M059J (cell line): ENCODE measurements around the gene BLTP3A. TPM values are rescaled to one million over a fixed set of nuclear protein-coding genes. Genes with fewer than 3 reads are reported as not detected.
"Not testable (repeated sequence)": the region's sequence is repeated elsewhere in the genome, so short reads cannot be mapped to it uniquely, and the experiment has no call there.

ENCODE experiments used
- DNase-seq: peaks from one replicate; pipeline ENCODE4 v3.0.0-alpha.2; 2012; ENCODE audit warnings: low read depth
- total RNA-seq: library from RNA; depleted of rRNA; stranded (reverse); fragments of >200 nt; shearing (Covaris generic); gene quantifications from 2 replicates; pipeline ENCODE4 v1.2.3, GENCODE V29; 2014

Gene BLTP3A
- total RNA-seq, 1 experiment from 2014 or later, result 9.3 TPM

GRCh38 chr6:34788111-34788510, 3.8 kb upstream of the BLTP3A start:
- DNase-seq, result no peak

- DNase-seq, result peak; percentile 48
These were observed 651 bp upstream of the BLTP3A start for GRCh38 chr6:34791164-34791700.

- peak; percentile 65 for DNase-seq
These were observed 970 bp downstream of the BLTP3A start for GRCh38 chr6:34792605-34793500.

GRCh38 chr6:34793877-34794276, 2.0 kb downstream of the BLTP3A start:
- no peak for DNase-seq

- DNase-seq, result peak; percentile 63
These were observed 4.0 kb downstream of the BLTP3A start for GRCh38 chr6:34795836-34796425.

GRCh38 chr6:34798057-34798456, 6.2 kb downstream of the BLTP3A start:
- DNase-seq, result no peak

- no peak for DNase-seq
These were observed 7.7 kb downstream of the BLTP3A start for GRCh38 chr6:34799547-34799946.

GRCh38 chr6:34804543-34804942, 12.7 kb downstream of the BLTP3A start:
- no peak for DNase-seq

GRCh38 chr6:34805074-34805473, 13.2 kb downstream of the BLTP3A start:
- DNase-seq, result not testable (repeated sequence)

- peak; percentile 70 for DNase-seq
These were observed 15.0 kb downstream of the BLTP3A start for GRCh38 chr6:34806738-34807453.

- not testable (repeated sequence) for DNase-seq
These were observed 16.6 kb downstream of the BLTP3A start for GRCh38 chr6:34808473-34808872.

GRCh38 chr6:34809419-34809818, 17.5 kb downstream of the BLTP3A start:
- DNase-seq, result not testable (repeated sequence)

- peak; percentile 48 for DNase-seq
These were observed 18.4 kb downstream of the BLTP3A start for GRCh38 chr6:34810017-34810882.

- peak; percentile 58 for DNase-seq
These were observed 19.2 kb downstream of the BLTP3A start for GRCh38 chr6:34810936-34811632.

- no peak for DNase-seq
These were observed 21.3 kb downstream of the BLTP3A start for GRCh38 chr6:34813028-34813713.

GRCh38 chr6:34816635-34817301, 24.9 kb downstream of the BLTP3A start:
- no peak for DNase-seq

- peak; percentile 15 for DNase-seq
These were observed 25.6 kb downstream of the BLTP3A start for GRCh38 chr6:34817446-34817845.

GRCh38 chr6:34818872-34819570, 27.1 kb downstream of the BLTP3A start:
- DNase-seq, result not testable (repeated sequence)
